Nephron (organoid): ENCODE data around the gene HACE1.
"Not testable (repeated sequence)": the region's sequence is repeated elsewhere in the genome, so short reads cannot be mapped to it uniquely, and the experiment has no call there.

ENCODE experiments used
- H3K27ac Mint-ChIP-seq, 3 experiments: 2 replicates each; pipeline ENCODE4 v1.8.0; 2020; ENCODE audit warnings: mixed read lengths in 3 of 3, mild to moderate bottlenecking in 2 of 3, moderate library complexity in 1 of 3
- H3K27me3 Mint-ChIP-seq: 2 replicates; pipeline ENCODE4 v1.8.0; 2021; ENCODE audit warnings: low read depth, mild to moderate bottlenecking, moderate library complexity, mixed read lengths
- H3K36me3 Mint-ChIP-seq: 2 replicates; pipeline ENCODE4 v1.8.0; 2020; ENCODE audit warnings: low read depth, mixed read lengths
- H3K4me1 Mint-ChIP-seq: 2 replicates; pipeline ENCODE4 v1.8.0; 2020; ENCODE audit warnings: mixed read lengths
- H3K4me3 Mint-ChIP-seq, 3 experiments: 2 replicates each; pipeline ENCODE4 v1.8.0; 2020; ENCODE audit warnings: mild to moderate bottlenecking in 3 of 3, mixed read lengths in 3 of 3, moderate library complexity in 2 of 3
- H3K9me3 Mint-ChIP-seq: 2 replicates; pipeline ENCODE4 v1.8.0; 2020; ENCODE audit warnings: mixed read lengths
- CTCF ChIP-seq, 3 experiments: fragments of 200-600 bp; sonication (generic); IDR thresholded peaks; one replicate each; pipeline ENCODE4 v1.5.0; 2021; ENCODE audit warnings: antibody characterized with exemption in 3 of 3; ENCODE audit not compliant: unreplicated experiment in 3 of 3

HACE1 gene

GRCh38 chr6:104859225-104860146, at the start of gene HACE1:
Gene HACE1 (minus strand): TSS chr6:104859919. CDS start chr6:104859642, 277 bp downstream.
- no peaks in the 10 kb centered on the region for H3K9me3 Mint-ChIP-seq
- H3K27ac Mint-ChIP-seq, result peak within 1 kb of the TSS; percentile 32 to 94 (median 85)
- no peaks in the 10 kb centered on the region for H3K36me3 Mint-ChIP-seq
- peaks cover 8% of the 10 kb centered on the region for H3K4me1 Mint-ChIP-seq
- peak; percentile 29 to 50 (median 31) for TF ChIP-seq CTCF (IDR thresholded peaks at IDR 0.05; ENCODE audit: unreplicated experiment in 3 of 3)
- H3K4me3 Mint-ChIP-seq, result peak within 1 kb of the TSS; percentile 96 to 99 (median 99)
- H3K27me3 Mint-ChIP-seq, result no peaks in the 10 kb centered on the region

GRCh38 chr6:104908888-104909525, 49.3 kb upstream of the HACE1 start:
- no peak for TF ChIP-seq CTCF (IDR thresholded peaks at IDR 0.05; ENCODE audit: unreplicated experiment in 3 of 3)
- no peaks in the 10 kb centered on the region for H3K36me3 Mint-ChIP-seq
- H3K4me3 Mint-ChIP-seq, result no peak overlapping the region

GRCh38 chr6:104908031-104908887, 48.5 kb upstream of the HACE1 start:
- Mint-ChIP-seq H3K27ac (no peak overlapping the region), H3K4me1 (no peaks in the 10 kb centered on the region), H3K36me3 (no peaks in the 10 kb centered on the region), H3K27me3 (no peaks in the 10 kb centered on the region), H3K9me3 (peaks cover 2% of the 10 kb centered on the region), H3K4me3 (no peak overlapping the region)
- no peak for TF ChIP-seq CTCF (IDR thresholded peaks at IDR 0.05; ENCODE audit: unreplicated experiment in 3 of 3)

More at GRCh38 chr6:104908888-104909525, 49.3 kb upstream of the HACE1 start:
- Mint-ChIP-seq H3K4me1 (no peaks in the 10 kb centered on the region), H3K27ac (no peak overlapping the region), H3K9me3 (no peaks in the 10 kb centered on the region), H3K27me3 (no peaks in the 10 kb centered on the region)

GRCh38 chr6:104898893-104899292, 39.2 kb upstream of the HACE1 start:
- not testable (repeated sequence) for H3K27ac Mint-ChIP-seq

GRCh38 chr6:104896914-104897313, 37.2 kb upstream of the HACE1 start:
- H3K4me1 Mint-ChIP-seq, result no peaks in the 10 kb centered on the region
- H3K36me3 Mint-ChIP-seq, result no peaks in the 10 kb centered on the region
- H3K4me3 Mint-ChIP-seq, result no peak overlapping the region
- TF ChIP-seq CTCF (IDR thresholded peaks at IDR 0.05; ENCODE audit: unreplicated experiment in 3 of 3), result peak in 2 of 3 experiments; percentile 28 to 48
- H3K27ac Mint-ChIP-seq, result no peak overlapping the region
- no peaks in the 10 kb centered on the region for H3K9me3 Mint-ChIP-seq
- H3K27me3 Mint-ChIP-seq, result no peaks in the 10 kb centered on the region

More at GRCh38 chr6:104898893-104899292, 39.2 kb upstream of the HACE1 start:
- not testable (repeated sequence) for H3K27me3 Mint-ChIP-seq, H3K36me3 Mint-ChIP-seq, H3K9me3 Mint-ChIP-seq, H3K4me1 Mint-ChIP-seq, H3K4me3 Mint-ChIP-seq

- Mint-ChIP-seq H3K4me3 (no peak overlapping the region), H3K9me3 (peaks cover 11% of the 10 kb centered on the region), H3K27ac (no peak overlapping the region), H3K4me1 (no peaks in the 10 kb centered on the region), H3K27me3 (no peaks in the 10 kb centered on the region), H3K36me3 (peaks cover 3% of the 10 kb centered on the region)
- TF ChIP-seq CTCF (IDR thresholded peaks at IDR 0.05; ENCODE audit: unreplicated experiment in 3 of 3), result no peak
These were observed 28.3 kb upstream of the HACE1 start for GRCh38 chr6:104888066-104888465.
